ENCODE data around the gene CFAP20DC. TPM values are rescaled to one million over a fixed set of nuclear protein-coding genes. Genes with fewer than 3 reads are reported as not detected.
"Not testable (repeated sequence)": the region's sequence is repeated elsewhere in the genome, so short reads cannot be mapped to it uniquely, and the experiment has no call there.

CFAP20DC gene
- total RNA-seq, 1 donor from 2014 or later: 4.7 TPM

DNA sequence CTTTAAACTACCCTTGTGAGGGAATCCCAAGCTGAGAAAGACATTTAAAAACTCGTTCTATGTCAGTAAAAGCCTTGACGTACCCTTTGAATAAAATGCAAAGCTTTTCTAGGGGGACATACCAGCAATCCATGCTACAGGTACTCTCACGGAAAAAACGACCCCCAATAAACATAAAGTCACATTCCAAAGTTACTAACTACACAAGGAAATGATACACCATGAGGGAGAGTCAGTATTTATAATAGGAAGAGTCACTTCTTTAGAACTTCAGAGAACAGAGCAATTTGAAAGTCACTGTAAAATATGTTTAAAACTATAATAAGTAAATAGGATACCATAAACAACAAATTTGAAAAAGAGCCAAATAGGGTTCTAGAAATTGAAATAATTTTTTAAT, 63.2 kb downstream of the CFAP20DC start:
- no peak for DNase-seq (ENCODE audit: extremely low spot score, unreplicated experiment)
- no peak overlapping the region for H3K4me3 Mint-ChIP-seq
- no peak overlapping the region for H3K27ac Mint-ChIP-seq
- H3K27me3 Mint-ChIP-seq: no peaks in the 10 kb centered on the region
- H3K9me3 Mint-ChIP-seq: no peaks in the 10 kb centered on the region
- H3K36me3 Mint-ChIP-seq: no peaks in the 10 kb centered on the region
- no peaks in the 10 kb centered on the region for H3K4me1 Mint-ChIP-seq (ENCODE audit: unreplicated experiment)
- TF ChIP-seq, protein P1, sequence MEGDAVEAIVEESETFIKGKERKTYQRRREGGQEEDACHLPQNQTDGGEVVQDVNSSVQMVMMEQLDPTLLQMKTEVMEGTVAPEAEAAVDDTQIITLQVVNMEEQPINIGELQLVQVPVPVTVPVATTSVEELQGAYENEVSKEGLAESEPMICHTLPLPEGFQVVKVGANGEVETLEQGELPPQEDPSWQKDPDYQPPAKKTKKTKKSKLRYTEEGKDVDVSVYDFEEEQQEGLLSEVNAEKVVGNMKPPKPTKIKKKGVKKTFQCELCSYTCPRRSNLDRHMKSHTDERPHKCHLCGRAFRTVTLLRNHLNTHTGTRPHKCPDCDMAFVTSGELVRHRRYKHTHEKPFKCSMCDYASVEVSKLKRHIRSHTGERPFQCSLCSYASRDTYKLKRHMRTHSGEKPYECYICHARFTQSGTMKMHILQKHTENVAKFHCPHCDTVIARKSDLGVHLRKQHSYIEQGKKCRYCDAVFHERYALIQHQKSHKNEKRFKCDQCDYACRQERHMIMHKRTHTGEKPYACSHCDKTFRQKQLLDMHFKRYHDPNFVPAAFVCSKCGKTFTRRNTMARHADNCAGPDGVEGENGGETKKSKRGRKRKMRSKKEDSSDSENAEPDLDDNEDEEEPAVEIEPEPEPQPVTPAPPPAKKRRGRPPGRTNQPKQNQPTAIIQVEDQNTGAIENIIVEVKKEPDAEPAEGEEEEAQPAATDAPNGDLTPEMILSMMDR (conservative IDR thresholded peaks at IDR 0.05): no peak

DNA sequence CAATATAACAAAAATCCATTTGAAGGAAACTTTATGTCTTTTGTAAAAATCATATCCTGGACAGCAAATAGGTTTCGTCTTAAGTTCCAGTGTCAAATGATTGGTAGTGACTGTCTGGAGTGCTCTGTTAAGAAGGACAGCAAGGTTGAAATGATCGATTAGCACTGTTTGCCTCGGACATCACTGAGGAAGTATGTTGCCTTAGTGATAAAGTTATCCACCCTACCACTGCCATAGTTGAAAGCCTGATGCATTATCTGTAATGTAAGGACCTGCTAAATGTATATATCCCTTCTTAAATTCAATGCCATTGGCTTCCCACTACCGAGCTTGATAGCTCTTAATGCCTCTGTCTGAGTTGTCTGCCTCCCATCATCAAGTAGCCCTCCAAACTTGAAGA, 70.0 kb downstream of the CFAP20DC start:
- no peaks in the 10 kb centered on the region for H3K27me3 Mint-ChIP-seq
- no peaks in the 10 kb centered on the region for H3K9me3 Mint-ChIP-seq
- H3K36me3 Mint-ChIP-seq: no peaks in the 10 kb centered on the region
- H3K4me1 Mint-ChIP-seq (ENCODE audit: unreplicated experiment): no peaks in the 10 kb centered on the region
- H3K27ac Mint-ChIP-seq: no peak overlapping the region
- TF ChIP-seq, protein P1 (conservative IDR thresholded peaks at IDR 0.05): no peak
- no peak for DNase-seq (ENCODE audit: extremely low spot score, unreplicated experiment)
- no peak overlapping the region for H3K4me3 Mint-ChIP-seq

DNA sequence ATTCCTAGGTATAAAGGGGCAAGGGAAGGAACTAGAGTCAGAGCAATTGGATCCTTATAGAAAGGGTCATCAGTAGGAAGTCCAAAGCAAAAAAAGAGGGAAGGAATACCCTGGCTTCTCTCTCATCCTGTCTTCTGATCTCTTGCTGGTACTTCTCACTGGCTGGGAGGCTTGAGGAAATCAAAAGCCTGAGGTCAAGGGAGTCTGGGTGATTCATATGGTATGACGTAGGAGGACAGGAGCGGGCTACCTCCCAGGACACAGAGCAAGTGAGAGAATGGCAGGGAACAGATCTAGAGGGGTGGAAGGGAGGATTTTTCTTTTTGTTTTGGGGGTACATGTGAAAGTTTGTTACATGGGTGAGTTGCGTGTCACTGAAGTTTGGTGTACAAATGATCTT, 76.0 kb downstream of the CFAP20DC start:
- Mint-ChIP-seq H3K27me3 (no peaks in the 10 kb centered on the region), H3K4me1 (ENCODE audit: unreplicated experiment) (no peaks in the 10 kb centered on the region), H3K4me3 (no peak overlapping the region), H3K27ac (no peak overlapping the region), H3K9me3 (no peaks in the 10 kb centered on the region), H3K36me3 (no peaks in the 10 kb centered on the region)
- no peak for DNase-seq (ENCODE audit: extremely low spot score, unreplicated experiment)
- TF ChIP-seq, protein P1 (conservative IDR thresholded peaks at IDR 0.05): no peak

DNA sequence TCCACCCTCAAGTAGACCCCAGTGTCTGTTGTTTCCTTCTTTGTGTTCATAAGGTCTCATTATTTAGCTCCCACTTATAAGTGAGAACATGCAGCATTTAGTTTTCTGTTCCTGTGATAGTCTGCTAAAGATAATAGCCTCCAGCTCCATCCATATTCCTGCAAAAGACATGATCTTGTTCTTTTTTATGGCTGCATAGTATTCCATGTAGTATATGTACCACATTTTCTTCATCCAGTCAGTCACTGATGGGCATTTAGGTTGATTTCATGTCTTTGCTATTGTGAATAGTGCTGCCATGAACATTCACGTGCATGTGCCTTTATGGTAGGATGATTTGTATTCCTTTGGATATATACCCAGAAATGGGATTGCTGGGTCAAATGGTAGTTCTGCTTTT, 82.0 kb downstream of the CFAP20DC start:
- DNase-seq (ENCODE audit: extremely low spot score, unreplicated experiment); H3K4me1 Mint-ChIP-seq (ENCODE audit: unreplicated experiment); H3K27me3 Mint-ChIP-seq; H3K4me3 Mint-ChIP-seq; H3K9me3 Mint-ChIP-seq; H3K27ac Mint-ChIP-seq; H3K36me3 Mint-ChIP-seq: not testable (repeated sequence)

- H3K27ac Mint-ChIP-seq: no peak overlapping the region
- H3K4me1 Mint-ChIP-seq (ENCODE audit: unreplicated experiment): no peaks in the 10 kb centered on the region
- no peaks in the 10 kb centered on the region for H3K36me3 Mint-ChIP-seq
These were observed 84.0 kb downstream of the CFAP20DC start for GRCh38 chr3:58965865-58966264.

DNA sequence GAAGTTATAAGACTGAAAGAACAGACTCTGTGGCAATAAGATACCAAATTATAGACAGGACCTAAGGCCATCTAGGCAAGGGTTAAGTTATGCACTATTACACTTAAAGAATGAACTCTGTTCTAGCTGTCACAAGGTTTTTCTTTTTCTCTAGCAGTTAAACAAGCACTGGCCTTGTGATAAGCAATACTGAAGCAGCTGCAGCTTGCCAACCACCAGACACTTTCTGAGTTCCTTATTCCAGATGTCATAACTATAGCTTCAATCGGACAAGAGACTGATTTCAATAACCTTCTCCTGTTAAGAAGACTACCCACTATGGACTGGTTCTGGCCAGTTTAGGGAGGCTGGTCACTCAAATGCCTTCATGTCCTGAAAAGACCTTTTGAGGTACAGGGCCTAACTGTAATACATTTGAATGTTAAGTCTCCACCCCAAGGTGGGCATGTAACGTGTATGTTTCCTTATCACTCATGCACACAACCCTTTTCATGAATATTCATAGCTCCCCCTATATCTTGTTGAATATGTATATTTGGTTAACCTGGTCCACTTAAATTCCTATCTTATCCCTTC, 85.8 kb downstream of the CFAP20DC start:
- no peaks in the 10 kb centered on the region for H3K27me3 Mint-ChIP-seq
- H3K9me3 Mint-ChIP-seq: no peaks in the 10 kb centered on the region
- no peaks in the 10 kb centered on the region for H3K4me1 Mint-ChIP-seq (ENCODE audit: unreplicated experiment)
- DNase-seq (ENCODE audit: extremely low spot score, unreplicated experiment): no peak
- no peak overlapping the region for H3K4me3 Mint-ChIP-seq
- no peak overlapping the region for H3K27ac Mint-ChIP-seq
- TF ChIP-seq, protein P1 (conservative IDR thresholded peaks at IDR 0.05): no peak
- H3K36me3 Mint-ChIP-seq: no peaks in the 10 kb centered on the region

More at GRCh38 chr3:58965865-58966264, 84.0 kb downstream of the CFAP20DC start:
- H3K4me3 Mint-ChIP-seq: no peak overlapping the region
- H3K27me3 Mint-ChIP-seq: no peaks in the 10 kb centered on the region
- TF ChIP-seq, protein P1 (conservative IDR thresholded peaks at IDR 0.05): no peak
- no peaks in the 10 kb centered on the region for H3K9me3 Mint-ChIP-seq
- DNase-seq (ENCODE audit: extremely low spot score, unreplicated experiment): no peak
